HG02938 (cell line): ENCODE data around the gene CDYL.

ENCODE experiments used
- ATAC-seq: cut with Tn5 transposase; IDR thresholded peaks from one replicate; pipeline ENCODE4 v1.9.1; 2021; ENCODE audit warnings: mild to moderate bottlenecking, moderate library complexity; ENCODE audit not compliant: unreplicated experiment

The CDYL gene

DNA sequence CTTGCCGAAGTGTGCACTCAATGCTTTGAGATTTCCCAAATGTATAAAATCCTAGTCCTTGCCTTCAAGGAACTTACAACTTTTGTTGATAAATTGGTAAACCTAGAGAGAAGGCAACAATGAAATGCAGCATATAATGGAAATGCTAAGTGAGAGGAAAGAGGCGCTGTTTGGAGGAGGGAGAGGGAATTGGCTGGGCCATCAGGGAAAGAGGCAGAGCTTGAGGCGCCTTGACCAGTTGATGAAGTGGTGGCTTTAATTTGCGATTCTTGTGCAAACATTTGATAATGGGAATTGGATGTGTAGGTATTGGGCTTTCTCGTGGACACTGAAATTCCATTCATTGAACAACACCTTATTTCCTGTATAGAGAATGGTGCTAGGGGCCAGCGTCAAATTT, 1.9 kb upstream of the CDYL start:
- no peak for ATAC-seq

DNA sequence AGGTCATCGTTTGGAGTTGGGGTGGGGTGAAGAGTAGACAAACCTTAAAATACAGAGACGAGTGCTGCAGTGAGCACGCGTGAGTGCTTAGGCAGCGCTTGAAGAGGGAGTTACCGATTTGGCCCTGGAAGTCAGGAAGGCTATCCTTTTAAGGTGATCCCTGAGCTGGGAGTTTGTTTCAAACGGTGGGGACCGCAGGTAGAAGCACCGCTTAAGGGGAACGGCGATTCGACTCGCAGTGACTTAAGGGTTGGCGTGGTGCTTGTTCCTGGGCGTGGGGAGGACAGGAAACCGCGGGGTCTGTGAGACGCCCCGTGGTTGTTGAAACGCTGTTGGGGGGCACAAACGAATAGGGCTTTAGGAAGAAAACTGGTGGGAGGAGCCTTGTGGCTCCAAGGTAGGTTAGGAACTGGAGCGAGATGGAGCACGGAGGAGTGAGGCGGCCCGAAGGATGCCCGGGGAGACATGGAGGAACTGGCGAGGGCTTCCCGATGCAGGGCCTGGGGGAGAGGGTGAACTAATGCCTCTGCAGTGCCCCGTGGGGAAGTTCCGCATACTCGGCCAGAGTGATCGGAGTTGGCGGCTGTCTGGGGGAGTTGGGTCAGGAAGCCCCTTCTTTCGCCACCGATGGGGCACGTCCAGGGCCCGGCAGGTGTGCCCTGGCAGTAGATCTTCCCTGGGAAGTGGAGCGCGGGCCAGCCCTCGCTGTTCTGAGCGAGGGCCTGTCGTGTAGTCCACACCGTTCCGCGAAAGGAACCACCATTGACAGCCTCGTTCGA, 1.3 kb upstream of the CDYL start:
- ATAC-seq = no peak

GRCh38 chr6:4775494-4776130, 592 bp upstream of the CDYL start:
- ATAC-seq = peak; percentile 30

DNA sequence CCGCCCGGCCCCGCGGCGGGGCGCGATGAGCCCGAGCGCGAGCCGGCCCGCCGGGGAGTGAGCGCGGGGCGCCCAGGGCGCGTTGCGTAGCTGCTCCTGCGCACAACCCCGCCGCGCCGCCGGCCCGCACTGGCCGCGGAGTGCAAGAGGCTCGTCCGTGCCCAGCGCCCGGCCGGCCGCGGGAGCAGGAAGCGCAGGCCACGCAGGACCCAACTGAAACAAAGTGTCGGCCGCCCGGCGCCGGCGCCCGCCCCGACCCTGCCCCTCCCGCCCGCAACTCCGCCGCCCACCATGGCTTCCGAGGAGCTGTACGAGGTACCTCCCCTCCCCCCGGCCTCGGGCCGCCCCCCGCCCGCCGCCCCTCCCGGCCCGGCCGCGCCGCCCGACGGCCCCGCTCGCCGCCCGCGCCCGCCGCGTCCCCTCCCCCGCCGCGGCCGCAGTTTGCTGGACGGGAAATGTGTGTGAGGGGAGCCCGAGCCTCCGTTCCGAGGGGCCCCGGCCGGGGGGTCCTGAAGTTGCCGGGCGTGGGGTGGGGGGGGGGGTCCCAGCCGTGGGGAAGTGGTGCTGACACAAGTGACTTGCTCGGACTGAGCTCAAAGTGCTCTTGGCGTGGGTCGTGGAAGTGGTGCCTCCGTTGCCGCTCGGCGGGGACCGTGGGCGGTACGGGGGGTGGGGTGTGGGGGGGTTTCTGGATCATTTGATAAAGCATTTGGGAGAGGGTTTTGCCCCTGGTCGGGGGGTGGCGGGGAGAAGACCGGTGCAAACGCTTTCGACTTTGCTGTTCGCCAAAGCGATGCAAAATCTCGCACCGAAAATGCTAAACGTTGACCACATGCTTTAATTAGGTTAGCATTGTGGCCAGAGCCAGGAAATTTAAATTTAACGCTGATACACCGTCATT, 539 bp downstream of the CDYL start:
- ATAC-seq = peak; percentile 19

- ATAC-seq = no peak
Measured at GRCh38 chr6:4777394-4777935, 1.3 kb downstream of the CDYL start.

- ATAC-seq = no peak
Measured at GRCh38 chr6:4778086-4778485, 1.9 kb downstream of the CDYL start.

DNA sequence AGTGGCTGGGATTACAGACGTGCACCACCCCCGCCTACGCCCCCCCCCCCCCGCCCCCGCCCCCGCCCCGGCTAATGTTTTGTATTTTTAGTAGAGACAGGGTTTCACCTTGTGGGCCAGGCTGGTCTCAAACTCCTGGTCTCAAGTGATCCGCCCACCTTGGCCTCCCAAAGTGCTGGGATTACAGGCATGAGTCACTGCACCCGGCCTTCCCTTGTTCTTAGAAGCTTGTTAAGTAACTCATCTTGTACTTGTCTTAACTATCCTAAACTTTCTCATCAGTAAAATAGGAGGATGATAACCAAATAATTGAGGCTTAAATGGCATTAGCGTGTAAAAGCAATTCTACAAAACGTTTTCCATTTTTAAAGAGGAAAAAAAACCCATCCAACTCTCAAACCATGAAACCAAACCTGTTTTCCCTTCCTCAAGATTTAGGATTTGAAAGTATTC, 4.2 kb downstream of the CDYL start:
- ATAC-seq = no peak

DNA sequence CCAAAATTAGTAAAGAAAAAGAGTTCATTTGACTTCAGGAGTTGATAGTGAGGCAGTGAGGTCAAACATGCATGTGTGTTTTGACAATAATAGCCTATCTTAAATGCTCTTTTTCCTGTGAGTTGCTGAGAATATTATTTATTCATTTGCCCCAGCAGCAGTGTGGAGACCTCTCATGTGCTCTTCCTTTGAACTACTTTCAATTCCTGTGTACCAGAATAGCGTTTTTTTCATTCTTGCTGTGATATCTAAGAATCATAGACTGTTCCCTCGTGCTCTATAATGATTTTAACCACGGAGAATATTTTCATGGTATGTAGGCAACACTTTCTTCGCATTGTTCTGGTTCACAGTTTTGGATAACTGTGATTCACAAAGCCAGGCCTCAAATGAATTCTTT, 5.2 kb downstream of the CDYL start:
- no peak for ATAC-seq

DNA sequence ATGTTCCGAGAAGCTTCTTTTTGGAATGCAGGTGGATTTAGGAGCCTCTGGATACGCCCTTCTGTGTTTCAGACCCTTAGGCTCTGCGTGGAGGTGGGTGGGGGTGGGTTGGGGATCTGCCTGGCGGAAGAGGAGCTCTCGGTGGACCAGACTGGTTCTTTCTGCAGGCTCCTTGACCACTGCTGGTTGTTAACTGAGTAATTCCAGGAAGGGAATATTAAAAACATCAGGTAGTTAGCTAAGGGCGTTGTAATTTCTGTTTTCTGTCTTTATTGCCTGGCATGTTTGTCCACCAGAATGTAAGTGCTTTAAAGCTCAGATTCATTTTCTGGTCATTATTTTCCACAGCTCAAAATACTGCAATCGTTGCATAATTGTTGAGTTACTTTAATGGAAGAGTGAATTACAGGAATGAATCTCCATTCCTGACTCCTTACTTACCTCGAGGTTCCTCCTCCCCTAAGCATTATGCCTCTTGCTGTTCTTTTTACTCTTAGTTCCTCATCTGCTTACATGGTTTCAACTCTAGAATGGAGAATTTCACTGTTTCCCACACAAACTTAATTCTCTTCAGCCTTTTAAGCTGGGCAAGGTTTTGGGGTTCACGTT, 5.9 kb downstream of the CDYL start:
- no peak for ATAC-seq

GRCh38 chr6:4786996-4787395, 10.8 kb downstream of the CDYL start:
- ATAC-seq = no peak

DNA sequence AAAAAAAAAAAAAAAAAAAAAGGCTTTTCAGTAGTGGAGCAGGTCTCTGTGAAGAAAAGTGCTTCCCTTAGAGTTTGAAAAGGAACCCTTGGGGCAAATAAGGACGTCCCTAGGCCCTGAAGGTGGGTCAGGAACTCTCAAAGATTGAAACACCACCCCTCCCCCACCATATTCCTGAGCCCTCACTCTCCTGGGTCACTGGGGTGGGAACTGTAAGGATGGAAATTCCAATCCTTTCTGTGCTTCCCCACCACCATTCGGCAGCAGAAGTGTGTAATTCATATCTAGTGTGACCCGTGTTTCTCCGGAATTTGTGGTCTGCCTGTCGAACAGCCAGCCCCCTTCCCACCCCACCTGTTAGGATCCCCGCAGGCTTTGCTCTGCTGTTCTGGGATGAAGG, 12.3 kb downstream of the CDYL start:
- no peak for ATAC-seq

GRCh38 chr6:4788953-4789584, 12.9 kb downstream of the CDYL start:
- ATAC-seq = peak; percentile 89

DNA sequence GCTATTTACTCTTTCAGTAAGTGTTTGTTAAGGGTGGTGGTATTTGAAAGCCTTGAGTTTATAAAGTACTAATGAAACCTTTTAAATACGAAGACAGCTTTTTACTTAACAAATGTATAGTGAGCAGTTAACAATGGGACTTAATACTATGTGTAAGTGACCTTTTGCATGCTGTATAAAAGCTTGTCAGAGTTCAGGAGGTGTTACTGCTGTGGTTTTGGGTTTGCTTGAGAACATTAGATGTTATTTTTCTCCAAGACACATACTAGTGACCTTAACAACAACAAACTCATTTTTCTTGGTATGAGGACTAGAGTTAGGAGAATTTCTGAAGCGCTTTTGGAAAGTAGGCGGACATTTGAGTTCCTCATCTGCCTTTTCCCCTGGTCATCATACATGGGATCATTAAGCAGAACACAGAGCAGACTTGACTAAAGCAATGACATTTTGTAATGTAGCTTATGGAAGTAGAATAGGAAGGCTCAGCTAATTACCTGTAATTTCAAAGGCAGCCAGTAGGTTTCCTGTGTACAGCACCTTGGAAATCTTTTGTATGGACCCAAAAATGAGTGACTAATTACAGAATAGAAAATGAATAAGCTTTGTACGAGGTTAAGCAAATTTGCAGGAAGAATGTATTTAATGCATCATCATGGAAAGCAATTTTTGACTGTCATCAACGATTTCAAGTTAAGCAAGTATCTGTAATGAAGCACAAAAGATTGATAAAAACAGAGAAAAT, 14.1 kb downstream of the CDYL start:
- no peak for ATAC-seq

- ATAC-seq = no peak
Measured at GRCh38 chr6:4794140-4794707, 18.0 kb downstream of the CDYL start.

DNA sequence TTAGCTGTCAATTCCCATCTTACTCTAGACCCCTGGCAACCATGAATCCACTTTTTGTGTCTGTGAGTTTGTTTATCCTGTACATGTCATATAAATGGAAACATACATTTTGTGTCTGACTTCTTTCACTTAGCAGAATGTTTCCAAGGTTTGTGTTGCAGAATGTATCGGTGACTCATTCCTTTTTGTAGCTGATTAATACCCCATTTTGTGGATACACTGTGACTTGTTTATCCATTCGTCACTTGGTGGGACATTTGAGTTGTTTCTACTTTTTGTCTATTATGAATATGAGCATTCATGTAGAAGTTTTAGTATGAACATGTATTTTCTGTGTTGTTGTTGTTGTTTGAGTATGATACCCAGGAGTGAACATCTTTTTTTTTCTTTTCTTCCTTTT, 21.4 kb downstream of the CDYL start:
- ATAC-seq = no peak

DNA sequence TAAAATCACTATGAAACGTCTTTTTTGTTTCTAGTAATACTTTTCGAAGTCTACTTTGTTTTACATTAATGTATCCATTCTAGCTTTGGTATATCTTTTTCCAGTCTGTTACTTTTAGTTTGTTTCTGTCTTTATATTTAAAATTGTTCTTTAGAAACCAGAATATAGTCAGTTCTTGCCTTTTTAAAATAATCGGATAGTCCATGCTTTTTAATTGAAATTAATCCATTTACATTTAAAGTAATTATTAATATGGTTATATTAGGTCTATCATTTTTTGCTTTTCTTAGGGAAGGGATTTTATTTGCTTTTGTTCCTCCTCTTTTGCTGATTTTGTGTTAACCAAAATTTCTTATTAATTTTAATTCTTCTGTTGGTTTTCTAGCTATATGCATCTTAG, 23.7 kb downstream of the CDYL start:
- ATAC-seq = no peak

- ATAC-seq = no peak
Measured at GRCh38 chr6:4800662-4801061, 24.5 kb downstream of the CDYL start.

DNA sequence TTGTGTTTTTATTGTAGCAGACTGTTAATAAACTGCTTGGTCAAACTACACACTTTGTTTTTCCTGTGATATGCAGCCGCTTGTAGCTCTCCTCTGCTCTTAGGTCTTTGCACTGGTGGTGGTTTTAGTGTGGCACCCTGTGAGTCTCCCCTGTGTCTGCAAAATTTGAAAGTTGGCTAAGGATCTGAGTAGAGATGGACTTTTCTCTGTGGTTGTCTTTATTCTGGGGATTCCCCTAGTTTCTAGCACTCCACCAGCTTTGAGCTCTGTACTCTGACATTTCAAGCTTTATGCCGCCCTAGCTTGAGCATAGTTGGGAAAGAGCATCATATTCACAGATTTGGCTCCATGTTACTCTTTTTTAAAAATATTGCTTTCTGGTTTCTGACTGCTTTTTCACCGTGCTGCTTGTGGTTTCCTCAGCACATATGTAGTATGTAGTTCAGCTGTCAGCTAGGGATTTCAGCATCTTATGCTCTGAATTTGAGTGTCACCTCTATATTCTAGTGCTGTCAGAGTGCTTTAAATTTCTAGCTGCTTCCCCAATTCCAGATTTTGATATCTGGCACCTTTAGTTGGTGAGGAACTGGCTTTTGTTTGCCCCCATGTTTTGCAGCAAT, 25.4 kb downstream of the CDYL start:
- peak; percentile 64 for ATAC-seq
